ENCODE measurements around the gene REC8.

DNA sequence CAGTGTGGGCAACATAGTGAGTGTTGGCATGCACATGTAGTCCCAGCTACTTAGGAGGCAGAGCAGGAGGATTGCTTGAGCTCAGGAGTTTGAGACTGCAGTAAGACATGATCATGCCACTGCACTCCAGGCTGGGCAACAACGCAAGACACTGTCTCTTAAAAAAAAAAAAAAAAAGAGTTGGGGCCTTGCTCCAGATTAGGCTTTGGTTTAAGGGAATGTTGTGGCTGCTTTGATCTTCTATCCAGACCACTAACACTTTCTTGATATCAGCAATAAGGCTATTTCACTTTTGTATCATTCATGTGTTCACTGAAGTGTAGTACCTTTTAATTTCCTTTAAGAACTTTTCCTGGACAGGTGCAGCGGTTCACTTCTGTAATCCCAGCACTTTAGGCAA, 44.2 kb upstream of the REC8 start:
- TF ChIP-seq, protein P1, sequence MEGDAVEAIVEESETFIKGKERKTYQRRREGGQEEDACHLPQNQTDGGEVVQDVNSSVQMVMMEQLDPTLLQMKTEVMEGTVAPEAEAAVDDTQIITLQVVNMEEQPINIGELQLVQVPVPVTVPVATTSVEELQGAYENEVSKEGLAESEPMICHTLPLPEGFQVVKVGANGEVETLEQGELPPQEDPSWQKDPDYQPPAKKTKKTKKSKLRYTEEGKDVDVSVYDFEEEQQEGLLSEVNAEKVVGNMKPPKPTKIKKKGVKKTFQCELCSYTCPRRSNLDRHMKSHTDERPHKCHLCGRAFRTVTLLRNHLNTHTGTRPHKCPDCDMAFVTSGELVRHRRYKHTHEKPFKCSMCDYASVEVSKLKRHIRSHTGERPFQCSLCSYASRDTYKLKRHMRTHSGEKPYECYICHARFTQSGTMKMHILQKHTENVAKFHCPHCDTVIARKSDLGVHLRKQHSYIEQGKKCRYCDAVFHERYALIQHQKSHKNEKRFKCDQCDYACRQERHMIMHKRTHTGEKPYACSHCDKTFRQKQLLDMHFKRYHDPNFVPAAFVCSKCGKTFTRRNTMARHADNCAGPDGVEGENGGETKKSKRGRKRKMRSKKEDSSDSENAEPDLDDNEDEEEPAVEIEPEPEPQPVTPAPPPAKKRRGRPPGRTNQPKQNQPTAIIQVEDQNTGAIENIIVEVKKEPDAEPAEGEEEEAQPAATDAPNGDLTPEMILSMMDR (IDR thresholded peaks at IDR 0.05), result no peak
- no peak for TF ChIP-seq POLR2AphosphoS5 (IDR thresholded peaks at IDR 0.05; ENCODE audit: low read depth, low read length)
- TF ChIP-seq, protein P2, sequence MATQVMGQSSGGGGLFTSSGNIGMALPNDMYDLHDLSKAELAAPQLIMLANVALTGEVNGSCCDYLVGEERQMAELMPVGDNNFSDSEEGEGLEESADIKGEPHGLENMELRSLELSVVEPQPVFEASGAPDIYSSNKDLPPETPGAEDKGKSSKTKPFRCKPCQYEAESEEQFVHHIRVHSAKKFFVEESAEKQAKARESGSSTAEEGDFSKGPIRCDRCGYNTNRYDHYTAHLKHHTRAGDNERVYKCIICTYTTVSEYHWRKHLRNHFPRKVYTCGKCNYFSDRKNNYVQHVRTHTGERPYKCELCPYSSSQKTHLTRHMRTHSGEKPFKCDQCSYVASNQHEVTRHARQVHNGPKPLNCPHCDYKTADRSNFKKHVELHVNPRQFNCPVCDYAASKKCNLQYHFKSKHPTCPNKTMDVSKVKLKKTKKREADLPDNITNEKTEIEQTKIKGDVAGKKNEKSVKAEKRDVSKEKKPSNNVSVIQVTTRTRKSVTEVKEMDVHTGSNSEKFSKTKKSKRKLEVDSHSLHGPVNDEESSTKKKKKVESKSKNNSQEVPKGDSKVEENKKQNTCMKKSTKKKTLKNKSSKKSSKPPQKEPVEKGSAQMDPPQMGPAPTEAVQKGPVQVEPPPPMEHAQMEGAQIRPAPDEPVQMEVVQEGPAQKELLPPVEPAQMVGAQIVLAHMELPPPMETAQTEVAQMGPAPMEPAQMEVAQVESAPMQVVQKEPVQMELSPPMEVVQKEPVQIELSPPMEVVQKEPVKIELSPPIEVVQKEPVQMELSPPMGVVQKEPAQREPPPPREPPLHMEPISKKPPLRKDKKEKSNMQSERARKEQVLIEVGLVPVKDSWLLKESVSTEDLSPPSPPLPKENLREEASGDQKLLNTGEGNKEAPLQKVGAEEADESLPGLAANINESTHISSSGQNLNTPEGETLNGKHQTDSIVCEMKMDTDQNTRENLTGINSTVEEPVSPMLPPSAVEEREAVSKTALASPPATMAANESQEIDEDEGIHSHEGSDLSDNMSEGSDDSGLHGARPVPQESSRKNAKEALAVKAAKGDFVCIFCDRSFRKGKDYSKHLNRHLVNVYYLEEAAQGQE (IDR thresholded peaks at IDR 0.05; ENCODE audit: insufficient read depth in 1 of 2, low read depth in 2 of 2, low read length in 1 of 2), result no peak
